ENCODE measurements around the gene KCNE3.

The KCNE3 gene

GRCh38 chr11:74471668-74472429 is 4.5 kb upstream of the KCNE3 start:
- no peak for DNase-seq (ENCODE audit: extremely low read depth in 1 of 2, low read depth in 1 of 2)

DNA sequence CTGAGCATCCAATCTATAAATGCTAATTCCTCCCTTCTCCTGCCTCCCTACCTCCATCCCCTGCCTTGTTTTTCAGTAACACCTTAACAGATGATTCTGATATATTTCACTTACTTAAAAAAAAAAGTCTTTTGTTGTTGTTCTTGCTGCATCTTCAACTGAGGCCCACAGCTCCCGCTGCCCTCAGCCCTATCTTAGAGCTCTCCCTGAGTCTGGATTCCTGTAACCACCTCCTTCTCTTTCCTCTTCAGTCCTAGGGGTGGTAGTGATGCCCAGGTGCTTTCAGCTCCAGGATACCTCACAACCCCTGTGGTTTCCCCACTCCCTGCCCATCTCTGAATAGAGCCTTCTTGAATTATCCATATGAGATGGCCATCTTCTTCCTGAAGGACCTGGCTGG is 3.7 kb upstream of the KCNE3 start:
- no peak for DNase-seq (ENCODE audit: extremely low read depth in 1 of 2, low read depth in 1 of 2)

DNA sequence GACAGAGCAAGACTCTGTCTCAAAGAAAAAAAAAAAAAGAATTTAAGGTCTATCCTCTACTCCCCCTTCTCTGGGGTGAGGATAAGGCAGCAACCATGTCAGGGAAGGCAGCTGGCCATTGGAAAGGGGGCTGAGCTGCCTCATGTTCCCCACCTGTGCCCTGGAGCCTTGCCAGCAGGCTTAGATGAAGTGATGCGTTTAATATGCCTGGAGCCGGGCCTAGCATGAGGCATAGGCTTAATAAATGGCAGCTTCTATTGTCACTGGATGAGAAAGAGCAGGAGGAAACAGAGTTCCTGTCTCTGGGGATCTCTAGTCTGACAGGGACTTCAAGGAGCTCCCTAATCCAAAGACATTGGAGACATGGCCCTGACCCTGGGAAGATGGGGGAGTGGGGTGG is 3.2 kb upstream of the KCNE3 start:
- no peak for DNase-seq (ENCODE audit: extremely low read depth in 1 of 2, low read depth in 1 of 2)

DNA sequence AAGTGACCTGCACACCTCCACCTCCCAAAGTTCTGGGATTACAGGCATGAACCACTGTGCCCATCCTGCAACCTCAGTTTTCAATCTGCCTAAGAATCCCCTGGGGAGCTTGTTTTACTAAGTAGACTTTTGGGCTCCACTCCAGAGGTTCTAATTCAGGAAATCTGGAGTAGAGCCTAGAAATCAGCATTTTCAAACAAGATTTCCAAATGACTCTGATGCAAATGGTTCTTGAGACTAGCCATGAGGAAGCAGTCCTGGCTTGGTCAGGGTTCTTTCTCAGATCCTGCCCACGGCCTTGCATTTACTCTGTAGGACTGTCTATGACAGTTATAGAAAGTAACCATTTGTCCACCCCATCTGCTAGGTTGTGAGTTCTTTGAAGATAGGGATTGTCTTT is 1.6 kb upstream of the KCNE3 start:
- DNase-seq (ENCODE audit: extremely low read depth in 1 of 2, low read depth in 1 of 2) = no peak

GRCh38 chr11:74468521-74468920 is 1.2 kb upstream of the KCNE3 start:
- DNase-seq (ENCODE audit: extremely low read depth in 1 of 2, low read depth in 1 of 2) = no peak

GRCh38 chr11:74468058-74468457 is 709 bp upstream of the KCNE3 start:
- DNase-seq (ENCODE audit: extremely low read depth in 1 of 2, low read depth in 1 of 2) = no peak

DNA sequence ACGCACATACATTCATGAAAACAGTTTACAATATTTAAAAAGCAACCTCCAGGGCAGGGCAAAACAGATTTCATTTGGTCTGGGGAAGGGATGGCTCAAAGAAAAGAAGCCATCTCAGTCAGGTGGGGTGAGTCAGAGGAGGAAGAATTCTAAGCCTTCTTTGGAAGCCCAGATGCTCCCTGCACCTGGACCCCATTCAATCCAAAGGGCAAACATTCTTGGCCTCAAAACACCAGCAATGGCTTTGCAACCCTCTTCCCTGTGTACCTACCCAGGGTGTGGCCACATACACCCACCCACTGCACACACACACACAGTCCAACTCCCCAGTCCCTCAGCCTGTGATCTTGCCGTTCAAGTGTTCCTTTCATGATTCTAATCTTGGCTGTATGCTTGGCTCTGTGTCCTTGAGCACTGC is 2.0 kb downstream of the KCNE3 start:
- DNase-seq (ENCODE audit: extremely low read depth in 1 of 2, low read depth in 1 of 2) = no peak

- no peak for DNase-seq (ENCODE audit: extremely low read depth in 1 of 2, low read depth in 1 of 2)
Observed at GRCh38 chr11:74464746-74465145, 2.6 kb downstream of the KCNE3 start.

DNA sequence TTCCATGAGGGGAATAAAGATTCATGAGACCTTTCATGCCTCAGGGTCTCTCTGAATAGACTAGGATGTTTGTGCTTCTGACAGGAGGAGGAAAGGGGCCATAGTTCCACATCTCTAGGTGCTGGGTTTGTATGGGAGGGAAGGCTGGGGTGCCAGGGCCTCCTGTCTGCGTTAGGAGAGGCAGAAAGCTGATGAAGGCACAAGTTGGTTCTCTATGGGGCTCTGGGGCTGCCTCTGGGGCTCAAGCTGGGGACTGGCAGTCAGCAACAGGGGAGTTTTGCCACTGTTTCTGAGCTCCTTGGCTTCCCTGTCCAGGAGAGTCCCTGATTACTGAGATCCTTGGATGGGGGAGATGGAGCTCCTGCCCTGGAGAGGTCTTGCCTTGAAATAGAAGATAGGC is 4.1 kb downstream of the KCNE3 start:
- DNase-seq (ENCODE audit: extremely low read depth in 1 of 2, low read depth in 1 of 2) = no peak

DNA sequence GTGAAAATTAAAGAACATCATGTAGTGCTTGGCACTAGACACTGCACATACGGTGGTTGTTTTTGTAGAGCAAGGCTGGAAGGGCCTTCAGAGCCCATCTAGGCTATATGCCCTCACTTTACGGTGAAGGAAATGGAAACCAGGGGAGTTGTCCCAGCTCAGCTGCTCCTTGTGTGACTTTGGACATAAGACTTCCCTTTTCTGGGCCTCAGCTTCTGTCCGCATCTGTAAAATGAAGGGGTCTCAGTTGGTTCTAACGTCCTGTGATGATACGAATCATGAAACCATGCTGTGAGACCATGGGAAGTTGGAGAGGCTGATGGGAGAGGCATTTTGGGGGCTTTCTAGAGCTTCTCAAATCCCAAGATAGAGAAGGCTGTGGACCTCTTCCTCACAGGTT is 4.7 kb downstream of the KCNE3 start:
- no peak for DNase-seq (ENCODE audit: extremely low read depth in 1 of 2, low read depth in 1 of 2)

GRCh38 chr11:74462009-74462408 is 5.3 kb downstream of the KCNE3 start:
- DNase-seq (ENCODE audit: extremely low read depth in 1 of 2, low read depth in 1 of 2) = no peak

GRCh38 chr11:74460481-74461154 is 6.7 kb downstream of the KCNE3 start:
- no peak for DNase-seq (ENCODE audit: extremely low read depth in 1 of 2, low read depth in 1 of 2)

- DNase-seq (ENCODE audit: extremely low read depth in 1 of 2, low read depth in 1 of 2) = no peak
Observed at GRCh38 chr11:74460065-74460464, 7.3 kb downstream of the KCNE3 start.

- DNase-seq (ENCODE audit: extremely low read depth in 1 of 2, low read depth in 1 of 2) = no peak
Observed at GRCh38 chr11:74459584-74459983, 7.8 kb downstream of the KCNE3 start.

DNA sequence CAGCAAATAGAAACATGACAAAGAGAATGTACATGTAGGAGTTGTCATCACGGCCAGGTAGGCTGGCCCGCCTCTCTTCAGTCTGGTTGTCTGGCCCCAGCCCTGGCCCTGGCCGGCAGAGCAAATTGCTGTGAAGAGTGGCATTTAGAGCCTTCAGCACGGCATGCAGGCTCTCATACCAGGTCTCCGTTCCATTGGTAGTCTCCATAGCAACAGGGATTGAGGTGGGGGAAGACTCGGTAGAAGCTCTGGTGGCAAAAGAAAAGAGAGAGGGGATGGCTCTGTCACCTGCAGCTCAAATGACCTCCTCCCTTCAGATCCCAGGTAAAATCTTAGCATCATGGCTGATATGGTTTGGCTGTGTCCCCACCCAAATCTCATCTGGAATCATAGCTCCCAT is 10.0 kb downstream of the KCNE3 start:
- no peak for DNase-seq (ENCODE audit: extremely low read depth in 1 of 2, low read depth in 1 of 2)

- peak; percentile 14 to 46 for DNase-seq (ENCODE audit: extremely low read depth in 1 of 2, low read depth in 1 of 2)
Observed at GRCh38 chr11:74453373-74453975, 13.9 kb downstream of the KCNE3 start.

- DNase-seq (ENCODE audit: extremely low read depth in 1 of 2, low read depth in 1 of 2) = no peak
Observed at GRCh38 chr11:74452366-74452765, 15.0 kb downstream of the KCNE3 start.

DNA sequence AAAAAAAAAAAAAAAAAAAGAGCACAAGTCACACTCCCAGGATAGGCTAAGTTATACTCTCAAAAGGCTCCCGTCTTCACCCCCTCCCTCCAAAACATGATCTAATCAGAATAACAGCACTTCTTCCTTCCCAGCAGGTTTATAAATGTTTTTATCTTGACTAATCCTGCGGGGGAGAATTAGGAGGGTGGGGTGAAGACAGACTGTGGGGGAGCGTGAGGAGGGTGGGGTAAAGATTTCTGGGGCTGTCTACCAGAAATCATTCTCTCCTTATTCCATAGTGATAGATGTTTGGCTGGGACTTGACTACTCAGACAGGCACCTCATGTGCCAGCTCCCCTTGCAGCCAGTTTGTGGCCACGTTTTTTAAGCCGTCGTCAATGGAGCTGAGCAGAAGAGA is 17.0 kb downstream of the KCNE3 start:
- no peak for DNase-seq (ENCODE audit: extremely low read depth in 1 of 2, low read depth in 1 of 2)

GRCh38 chr11:74449369-74449931 is 17.9 kb downstream of the KCNE3 start:
- DNase-seq (ENCODE audit: extremely low read depth in 1 of 2, low read depth in 1 of 2) = peak; percentile 2 to 13

GRCh38 chr11:74447720-74448119 is 19.6 kb downstream of the KCNE3 start:
- no peak for DNase-seq (ENCODE audit: extremely low read depth in 1 of 2, low read depth in 1 of 2)

DNA sequence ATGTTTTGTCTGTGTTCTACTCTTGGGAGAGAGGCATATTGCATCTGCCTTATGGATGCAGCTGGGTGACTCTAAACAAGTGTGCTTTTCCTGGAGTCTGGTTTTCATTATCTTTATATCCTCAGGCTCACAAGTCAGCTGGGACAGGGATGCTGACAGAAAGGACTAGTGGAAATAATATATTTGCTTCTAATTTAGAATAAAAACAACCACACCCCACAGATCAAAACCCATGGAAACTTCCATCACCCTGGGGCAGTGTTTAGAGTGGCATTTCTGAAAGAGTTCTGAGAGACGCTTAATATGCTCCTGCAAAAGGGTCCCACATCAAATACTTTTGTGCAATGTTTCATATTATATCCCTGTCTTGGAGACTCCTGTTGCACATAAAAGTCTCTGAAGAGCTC is 20.8 kb downstream of the KCNE3 start:
- no peak for DNase-seq (ENCODE audit: extremely low read depth in 1 of 2, low read depth in 1 of 2)

Measured in activated CD8-positive, alpha-beta memory T cell treated with anti-CD3 and anti-CD28 coated beads for 1 hour (primary cell).